Hepatocyte (in vitro differentiated cells): ENCODE results near the gene HEPH.

Source experiments
- CTCF ChIP-seq: fragments of 200-600 bp; sonication (generic); IDR thresholded peaks from 2 replicates; pipeline ENCODE4 v1.5.1; 2016; ENCODE audit warnings: antibody characterized with exemption, mild to moderate bottlenecking; ENCODE audit not compliant: poor library complexity
- EZH2 ChIP-seq: fragments of 200-600 bp; sonication (generic); IDR thresholded peaks from 2 replicates; pipeline ENCODE4 v1.6.1; 2016; ENCODE audit warnings: antibody characterized with exemption, mild to moderate bottlenecking, borderline replicate concordance
- EZH2phosphoT487 ChIP-seq: fragments of 200-600 bp; sonication (generic); IDR thresholded peaks from one replicate; pipeline ENCODE4 v1.6.1; 2018; ENCODE audit warnings: antibody characterized with exemption, mild to moderate bottlenecking, low read depth, moderate library complexity; ENCODE audit not compliant: unreplicated experiment, severe bottlenecking

GRCh38 chrX:66233209-66233608, 69.2 kb downstream of the HEPH start:
- TF ChIP-seq CTCF (no peak), EZH2phosphoT487 (no peak), EZH2 (no peak)
